Measurements from ENCODE around the gene TBC1D25.

TBC1D25 gene

DNA sequence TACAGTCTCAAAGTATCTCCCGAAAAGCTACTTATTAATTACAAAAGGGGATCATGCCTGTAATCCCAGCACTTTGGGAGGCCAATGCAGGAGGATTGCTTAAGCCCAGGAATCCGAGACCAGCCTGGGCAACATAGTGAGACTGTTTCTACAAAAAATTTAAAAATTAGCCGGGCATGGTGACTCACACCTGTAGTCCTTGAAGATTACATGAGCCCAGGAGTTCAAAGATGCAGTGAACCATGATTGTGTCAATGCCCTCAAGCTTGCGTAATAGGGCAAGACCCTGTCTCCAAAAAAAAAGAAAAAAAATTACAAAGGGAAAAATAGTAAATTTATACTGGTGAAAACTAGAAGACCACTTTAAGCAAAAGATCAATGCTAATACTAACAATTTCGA is 34.0 kb upstream of the TBC1D25 start:
- no peak overlapping the region for H3K4me2 ChIP-seq (ENCODE audit: low read length)
- H3K79me2 ChIP-seq (ENCODE audit: insufficient read depth, low read length) = no peaks in the 10 kb centered on the region
- H2AFZ ChIP-seq (ENCODE audit: low read length) = no peak overlapping the region
- H3K9me2 ChIP-seq (ENCODE audit: low read depth, low read length) = no peaks in the 10 kb centered on the region
- H3K27me3 ChIP-seq (ENCODE audit: insufficient read depth, low read length) = no peaks in the 10 kb centered on the region
- no peaks in the 10 kb centered on the region for H3K9me3 ChIP-seq (ENCODE audit: low read length)
- H3K27ac ChIP-seq (ENCODE audit: low read depth, low read length, poor library complexity, severe bottlenecking) = no peak overlapping the region
- H3K36me3 ChIP-seq (ENCODE audit: insufficient read depth, low read length) = no peaks in the 10 kb centered on the region
- H4K20me1 ChIP-seq (ENCODE audit: insufficient read depth, low read length) = no peaks in the 10 kb centered on the region
- H3K4me1 ChIP-seq (ENCODE audit: insufficient read depth, low read length, severe bottlenecking) = peaks cover 3% of the 10 kb centered on the region
- H3K9ac ChIP-seq (ENCODE audit: low read length) = no peak overlapping the region
- TF ChIP-seq, protein P1, sequence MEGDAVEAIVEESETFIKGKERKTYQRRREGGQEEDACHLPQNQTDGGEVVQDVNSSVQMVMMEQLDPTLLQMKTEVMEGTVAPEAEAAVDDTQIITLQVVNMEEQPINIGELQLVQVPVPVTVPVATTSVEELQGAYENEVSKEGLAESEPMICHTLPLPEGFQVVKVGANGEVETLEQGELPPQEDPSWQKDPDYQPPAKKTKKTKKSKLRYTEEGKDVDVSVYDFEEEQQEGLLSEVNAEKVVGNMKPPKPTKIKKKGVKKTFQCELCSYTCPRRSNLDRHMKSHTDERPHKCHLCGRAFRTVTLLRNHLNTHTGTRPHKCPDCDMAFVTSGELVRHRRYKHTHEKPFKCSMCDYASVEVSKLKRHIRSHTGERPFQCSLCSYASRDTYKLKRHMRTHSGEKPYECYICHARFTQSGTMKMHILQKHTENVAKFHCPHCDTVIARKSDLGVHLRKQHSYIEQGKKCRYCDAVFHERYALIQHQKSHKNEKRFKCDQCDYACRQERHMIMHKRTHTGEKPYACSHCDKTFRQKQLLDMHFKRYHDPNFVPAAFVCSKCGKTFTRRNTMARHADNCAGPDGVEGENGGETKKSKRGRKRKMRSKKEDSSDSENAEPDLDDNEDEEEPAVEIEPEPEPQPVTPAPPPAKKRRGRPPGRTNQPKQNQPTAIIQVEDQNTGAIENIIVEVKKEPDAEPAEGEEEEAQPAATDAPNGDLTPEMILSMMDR (IDR thresholded peaks at IDR 0.05; ENCODE audit: low read length) = no peak
- no peak for TF ChIP-seq EZH2 (IDR thresholded peaks at IDR 0.05; ENCODE audit: borderline replicate concordance, low read length)
- no peaks in the 10 kb centered on the region for H3F3A ChIP-seq (ENCODE audit: insufficient read depth, low read length)
- no peak overlapping the region for H3K4me3 ChIP-seq (ENCODE audit: low read depth, low read length, poor library complexity, severe bottlenecking)

DNA sequence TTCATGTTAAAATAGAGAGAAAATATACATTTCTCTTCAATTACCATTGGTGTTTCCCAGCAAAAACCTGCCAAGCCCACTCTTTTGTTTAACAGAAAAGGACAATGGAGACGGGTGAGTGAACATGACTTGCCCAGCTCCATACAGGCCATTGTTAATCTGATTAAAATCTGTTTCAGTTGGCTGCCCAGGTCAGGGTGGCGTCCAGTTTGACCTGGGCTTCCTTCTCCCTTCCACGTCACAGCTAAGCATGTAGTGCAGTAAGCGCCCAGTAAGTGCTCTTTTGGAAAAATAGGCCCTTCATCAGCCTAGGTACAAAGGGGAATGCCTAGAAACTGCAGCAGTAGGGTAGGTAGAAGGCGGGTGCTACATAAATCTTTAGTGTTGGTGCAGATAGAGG is 32.3 kb upstream of the TBC1D25 start:
- Histone ChIP-seq H2AFZ (ENCODE audit: low read length) (no peak overlapping the region), H3K4me2 (ENCODE audit: low read length) (no peak overlapping the region), H3K79me2 (ENCODE audit: insufficient read depth, low read length) (no peaks in the 10 kb centered on the region), H3K4me3 (ENCODE audit: low read depth, low read length, poor library complexity, severe bottlenecking) (no peak overlapping the region), H3K4me1 (ENCODE audit: insufficient read depth, low read length, severe bottlenecking) (peaks cover 3% of the 10 kb centered on the region), H3K9ac (ENCODE audit: low read length) (no peak overlapping the region), H4K20me1 (ENCODE audit: insufficient read depth, low read length) (no peaks in the 10 kb centered on the region), H3K27me3 (ENCODE audit: insufficient read depth, low read length) (no peaks in the 10 kb centered on the region), H3K9me3 (ENCODE audit: low read length) (no peaks in the 10 kb centered on the region), H3F3A (ENCODE audit: insufficient read depth, low read length) (no peaks in the 10 kb centered on the region), H3K36me3 (ENCODE audit: insufficient read depth, low read length) (no peaks in the 10 kb centered on the region), H3K9me2 (ENCODE audit: low read depth, low read length) (no peaks in the 10 kb centered on the region), H3K27ac (ENCODE audit: low read depth, low read length, poor library complexity, severe bottlenecking) (no peak overlapping the region)
- TF ChIP-seq, protein P1 (IDR thresholded peaks at IDR 0.05; ENCODE audit: low read length) = no peak
- no peak for TF ChIP-seq EZH2 (IDR thresholded peaks at IDR 0.05; ENCODE audit: borderline replicate concordance, low read length)

DNA sequence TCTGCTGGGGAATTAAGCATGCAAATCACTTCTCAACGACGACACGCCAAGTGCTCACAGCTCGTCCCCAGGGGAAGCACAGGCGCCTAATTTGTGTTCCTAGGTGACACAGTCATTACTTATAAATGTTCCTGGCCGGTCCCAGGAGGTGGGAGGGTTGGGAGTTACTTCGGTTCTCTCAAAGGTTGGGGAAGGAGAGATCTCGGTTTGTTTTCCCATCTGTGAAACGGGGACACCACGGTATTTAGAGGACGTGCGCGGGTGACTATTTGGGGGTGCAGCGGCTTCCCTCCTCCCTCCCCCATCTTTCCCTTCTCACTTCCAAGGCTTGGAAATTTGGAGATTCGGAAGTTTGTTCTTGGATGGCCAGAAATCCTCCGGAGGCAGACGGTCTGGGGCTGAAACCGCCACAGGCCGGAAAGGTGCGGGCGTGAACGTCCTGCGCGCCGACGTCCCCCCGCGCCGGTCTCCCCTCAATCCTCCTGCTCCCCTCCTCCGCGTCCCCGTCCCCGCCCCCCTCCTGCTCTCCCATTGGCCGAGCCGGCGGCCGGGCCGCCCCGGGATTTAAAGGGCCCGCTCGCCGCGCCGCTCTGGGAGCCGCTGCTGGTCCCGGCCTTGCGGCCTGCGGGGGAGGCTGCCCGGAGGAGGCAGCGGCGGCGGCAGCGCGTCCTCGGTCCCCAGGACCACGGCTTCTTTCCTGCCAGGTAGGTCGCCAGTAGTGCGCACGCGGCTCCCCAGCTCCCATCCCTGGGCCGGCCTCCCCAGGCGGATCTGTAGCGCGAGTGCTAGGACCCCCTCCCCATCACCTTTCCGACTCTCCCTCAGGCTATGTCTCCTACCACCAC is 30.9 kb upstream of the TBC1D25 start, which contains the start of gene PORCN:
TSS of gene PORCN (plus strand) at position 593 of the 845 bp plus-strand sequence. CDS start 829 bp downstream, outside the sequence.
- no peaks in the 10 kb centered on the region for H3F3A ChIP-seq (ENCODE audit: insufficient read depth, low read length)
- no peaks in the 10 kb centered on the region for H3K27me3 ChIP-seq (ENCODE audit: insufficient read depth, low read length)
- H3K9me2 ChIP-seq (ENCODE audit: low read depth, low read length) = no peaks in the 10 kb centered on the region
- H3K4me3 ChIP-seq (ENCODE audit: low read depth, low read length, poor library complexity, severe bottlenecking) = peak within 1 kb of the TSS; percentile 71
- no peaks in the 10 kb centered on the region for H3K9me3 ChIP-seq (ENCODE audit: low read length)
- H2AFZ ChIP-seq (ENCODE audit: low read length) = no peak within 1 kb of the TSS
- peak within 1 kb of the TSS; percentile 59; the same call in 1 of the 2 replicates for H3K9ac ChIP-seq (ENCODE audit: low read length)
- peak within 1 kb of the TSS; percentile 79 for H3K4me2 ChIP-seq (ENCODE audit: low read length)
- H3K79me2 ChIP-seq (ENCODE audit: insufficient read depth, low read length) = no peaks in the 10 kb centered on the region
- H3K4me1 ChIP-seq (ENCODE audit: insufficient read depth, low read length, severe bottlenecking) = peaks cover 3% of the 10 kb centered on the region
- H4K20me1 ChIP-seq (ENCODE audit: insufficient read depth, low read length) = no peaks in the 10 kb centered on the region
- H3K27ac ChIP-seq (ENCODE audit: low read depth, low read length, poor library complexity, severe bottlenecking) = no peak within 1 kb of the TSS
- no peaks in the 10 kb centered on the region for H3K36me3 ChIP-seq (ENCODE audit: insufficient read depth, low read length)
- no peak for TF ChIP-seq EZH2 (IDR thresholded peaks at IDR 0.05; ENCODE audit: borderline replicate concordance, low read length)
- TF ChIP-seq, protein P1 (IDR thresholded peaks at IDR 0.05; ENCODE audit: low read length) = no peak
